Activated CD8-positive, alpha-beta memory T cell treated with anti-CD3 and anti-CD28 coated beads for 4 hours (primary cell): Measurements from ENCODE around the gene ADCY3.

Experiments
- DNase-seq, 2 donors: peaks; one replicate each; pipeline ENCODE4 v3.0.0-alpha.2; 2020; ENCODE audit warnings: low read depth in 2 of 2

Gene ADCY3

DNA sequence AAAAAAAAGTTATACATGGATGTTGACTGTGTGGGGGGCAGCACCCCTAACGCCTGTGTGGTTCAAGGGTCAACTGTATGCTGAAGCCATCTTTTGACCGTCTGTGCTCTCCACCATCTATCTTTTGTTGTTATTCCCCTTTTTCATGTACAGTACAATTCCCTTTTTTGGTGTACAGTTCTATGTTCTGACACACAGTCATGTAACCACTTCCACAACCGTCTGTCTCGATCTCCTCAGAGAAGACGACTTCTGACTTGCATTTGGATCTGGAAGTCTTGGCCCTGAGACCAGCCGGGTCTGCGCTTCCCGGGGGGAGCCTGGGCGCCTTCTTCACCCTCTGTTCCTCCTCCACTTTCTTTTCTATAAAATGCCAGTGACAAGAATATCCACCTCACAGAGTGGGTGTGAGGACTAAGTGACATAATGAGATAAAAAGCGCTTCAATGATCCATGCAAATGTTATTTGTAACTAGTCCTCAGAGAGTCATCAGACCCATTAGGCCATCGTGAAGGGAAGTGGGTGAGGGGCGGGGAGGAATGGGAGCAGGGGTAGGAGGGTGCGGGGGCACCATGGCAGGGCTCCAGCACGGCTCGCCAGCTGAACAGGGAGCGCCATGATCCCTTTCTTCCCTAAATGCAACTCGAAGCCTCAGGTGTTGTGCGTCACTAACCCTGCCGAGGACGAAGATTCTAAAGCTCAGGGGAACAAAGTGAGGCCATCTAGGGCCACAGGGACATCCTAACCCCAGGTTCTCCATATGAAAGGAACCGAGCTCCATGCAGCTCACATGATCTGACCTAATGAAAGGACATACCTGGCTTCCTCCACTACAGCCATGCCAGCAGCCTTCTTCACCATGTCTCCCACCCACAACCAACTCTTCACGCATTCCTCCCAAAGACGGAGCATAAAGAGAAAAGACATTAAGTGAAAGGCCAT is 16.6 kb downstream of the ADCY3 start:
- no peak for DNase-seq

DNA sequence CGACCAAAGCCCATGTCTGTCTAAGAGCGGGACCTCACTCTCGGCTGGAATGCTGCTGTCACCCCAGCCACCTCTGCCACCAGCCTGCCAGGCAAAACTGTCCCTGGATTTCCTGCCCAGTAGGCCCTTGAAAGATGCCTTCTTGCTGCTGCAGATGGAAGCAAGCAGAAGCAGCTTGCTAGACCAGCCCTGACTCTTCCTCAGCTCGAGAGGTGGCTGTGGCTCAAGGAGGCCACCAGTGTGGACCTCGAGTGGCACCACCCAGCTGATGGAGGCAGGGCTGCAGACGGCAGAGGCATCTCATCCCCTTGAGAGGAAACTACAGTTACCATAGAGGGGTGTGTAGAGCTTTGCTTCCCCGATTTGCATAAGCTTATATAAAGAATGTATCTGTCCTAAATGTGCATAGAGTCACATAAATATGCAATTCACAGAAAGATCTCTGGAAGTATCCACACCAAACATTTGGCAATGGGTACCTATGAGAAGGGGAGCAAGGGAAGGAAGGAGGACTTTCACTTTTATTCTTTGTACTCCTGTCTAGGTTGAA is 20.6 kb downstream of the ADCY3 start:
- no peak for DNase-seq

DNA sequence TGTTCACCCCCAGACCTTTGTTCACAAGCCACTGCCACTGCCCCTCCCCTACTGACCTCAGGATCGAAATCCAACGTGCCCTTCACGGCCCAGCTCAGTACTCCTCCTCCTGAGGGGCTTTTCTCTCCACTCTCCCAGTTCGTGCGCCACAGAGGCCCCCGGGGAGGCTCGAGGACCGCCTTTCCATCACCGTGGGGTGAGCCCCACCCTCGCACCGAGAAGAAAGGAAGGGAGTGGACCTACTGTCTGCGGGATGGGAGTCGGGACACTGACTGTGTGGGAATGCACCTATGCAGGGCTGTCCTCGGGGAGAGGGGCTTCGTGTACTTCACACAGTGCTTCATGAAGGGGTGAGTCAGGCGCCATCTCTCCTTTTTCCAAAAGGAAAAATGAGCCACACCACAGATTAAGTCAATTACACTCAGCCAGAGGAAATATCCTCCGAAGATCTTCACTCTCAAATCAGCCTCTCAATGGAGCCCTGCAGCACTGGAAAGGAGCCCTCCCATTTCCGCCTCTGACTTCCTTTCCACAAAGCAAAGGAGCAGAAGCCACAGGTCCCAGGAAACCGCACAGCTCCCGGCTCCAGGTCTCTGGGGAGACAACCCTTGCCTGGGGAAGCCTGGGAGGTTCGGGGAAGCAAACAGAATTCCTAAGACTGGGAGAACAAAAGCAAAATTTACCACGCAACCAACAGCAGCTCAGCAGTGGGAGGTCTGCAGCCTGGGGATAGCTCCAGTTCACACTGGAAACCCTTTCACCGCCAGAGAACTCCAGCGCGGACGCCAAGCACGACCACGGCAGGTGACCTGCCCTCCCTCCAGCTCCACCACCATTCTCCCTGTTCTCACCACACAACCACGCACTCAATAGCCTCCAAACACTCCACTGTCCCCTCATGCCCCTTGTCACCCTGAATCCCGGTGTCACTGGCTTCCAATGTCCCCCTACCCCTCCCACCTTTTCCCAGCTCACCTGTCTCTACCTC is 21.6 kb downstream of the ADCY3 start:
- no peak for DNase-seq

DNA sequence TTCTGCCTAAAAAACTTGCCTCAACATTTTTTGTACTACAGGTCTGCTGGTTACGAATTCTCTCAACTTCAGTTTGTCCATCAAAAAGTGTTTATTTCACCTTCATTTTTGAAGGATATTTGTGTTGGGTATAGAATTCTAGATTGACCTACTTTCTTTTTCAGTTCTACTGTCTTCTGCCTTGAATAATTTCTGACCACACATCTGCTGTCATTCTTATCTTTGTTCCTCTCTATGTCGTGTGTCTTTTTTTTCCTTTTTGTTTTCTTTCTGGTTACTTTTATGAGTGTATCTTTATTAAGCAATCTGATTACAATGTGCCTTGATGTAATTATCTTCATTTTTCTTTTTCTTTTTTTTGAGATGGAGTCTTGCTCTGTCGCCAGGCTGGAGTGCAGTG is 25.3 kb downstream of the ADCY3 start:
- no peak for DNase-seq

DNA sequence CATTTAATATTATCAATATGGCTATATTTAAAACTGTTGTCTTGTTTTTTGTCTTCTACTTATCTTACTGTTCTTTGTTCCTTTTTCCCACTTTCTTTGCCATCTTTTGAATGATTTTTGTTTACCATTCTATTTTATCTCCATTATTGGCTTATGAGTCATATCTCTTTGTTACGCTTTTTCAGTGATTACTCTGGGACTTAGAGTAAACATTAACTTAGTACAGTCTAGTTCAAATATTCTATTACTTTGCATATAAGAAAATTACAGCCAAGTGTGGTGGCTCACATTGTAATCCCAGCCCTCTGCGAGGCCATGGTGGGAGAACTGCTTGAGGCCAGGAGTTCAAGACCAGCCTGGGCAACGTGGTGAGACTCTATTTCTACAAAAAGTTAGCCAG is 26.1 kb downstream of the ADCY3 start:
- DNase-seq, result no peak

DNA sequence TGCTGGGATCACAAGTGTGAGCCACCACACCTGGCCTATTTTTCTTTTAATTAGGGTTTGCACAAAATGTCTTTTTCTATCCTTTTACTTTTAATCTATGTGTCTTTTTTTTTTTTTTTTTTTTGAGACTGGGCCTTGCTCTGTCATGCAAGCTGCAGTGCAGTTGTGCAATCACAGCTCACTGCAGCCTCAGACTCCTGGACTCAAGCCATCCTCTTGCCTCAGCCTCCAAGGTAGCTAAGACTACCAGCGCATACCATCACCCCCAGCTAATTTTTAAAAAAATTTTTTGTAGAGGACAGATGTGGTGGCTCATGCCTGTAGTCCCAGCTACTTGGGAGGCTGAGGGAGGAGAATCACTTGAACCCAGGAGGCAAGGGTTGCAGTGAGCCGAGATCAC is 27.1 kb downstream of the ADCY3 start:
- no peak for DNase-seq

DNA sequence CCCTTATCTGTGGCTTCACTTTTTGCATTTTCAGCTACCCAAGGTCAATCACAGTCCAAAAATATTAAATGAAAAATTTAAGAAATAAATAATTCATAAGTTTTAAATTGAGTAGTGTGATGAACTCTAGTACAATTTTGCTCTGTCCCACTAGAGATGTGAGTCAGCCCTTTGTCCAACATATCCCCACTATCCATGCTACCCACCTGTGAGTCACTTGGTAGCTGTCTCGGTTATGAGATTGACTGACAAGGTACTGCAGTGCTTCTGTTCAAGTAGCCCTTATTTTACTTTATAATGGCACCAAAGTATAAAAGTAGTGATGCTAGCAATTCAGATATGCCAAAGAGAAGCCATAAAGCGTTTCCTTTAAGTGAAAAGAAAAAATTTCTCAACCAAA is 28.8 kb downstream of the ADCY3 start:
- DNase-seq, result no peak

DNA sequence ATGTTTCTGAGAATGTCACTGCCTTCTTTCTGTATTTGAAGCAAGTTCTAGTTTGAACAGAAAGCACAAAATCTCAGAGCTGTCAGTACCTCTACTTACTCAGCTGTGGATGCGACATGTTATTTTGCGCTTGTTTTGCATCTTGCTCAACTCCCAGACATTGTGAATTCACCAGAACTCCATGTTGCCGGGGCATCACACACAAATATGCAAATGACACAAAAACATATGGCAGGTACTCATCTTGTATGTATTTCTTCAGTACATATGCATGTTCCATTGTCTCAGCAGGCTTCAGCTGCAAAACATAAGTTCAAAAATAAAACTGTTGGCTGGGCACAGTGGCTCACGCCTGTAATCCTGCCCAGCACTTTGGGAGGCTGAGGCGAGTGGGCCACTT is 30.8 kb downstream of the ADCY3 start:
- DNase-seq, result no peak

DNA sequence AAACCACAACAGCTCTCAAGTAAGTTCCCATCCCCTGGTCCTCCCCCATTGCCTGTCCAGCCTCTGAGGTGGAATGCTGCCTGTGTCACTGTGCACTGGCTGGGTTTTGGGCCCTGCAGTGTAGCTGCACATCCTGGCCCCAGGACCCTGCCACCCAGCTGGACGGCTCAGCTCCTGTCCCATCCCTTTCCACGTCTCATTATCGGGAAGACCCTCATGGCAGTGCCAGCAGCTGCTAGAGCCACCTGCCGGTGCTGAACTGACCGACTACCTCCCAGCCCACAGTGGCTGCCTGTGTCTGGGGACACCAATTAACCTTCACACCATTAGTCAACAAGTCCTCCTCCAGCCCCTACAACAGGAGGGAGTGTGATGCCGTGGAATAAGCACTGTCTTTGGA is 31.9 kb downstream of the ADCY3 start:
- DNase-seq, result no peak

DNA sequence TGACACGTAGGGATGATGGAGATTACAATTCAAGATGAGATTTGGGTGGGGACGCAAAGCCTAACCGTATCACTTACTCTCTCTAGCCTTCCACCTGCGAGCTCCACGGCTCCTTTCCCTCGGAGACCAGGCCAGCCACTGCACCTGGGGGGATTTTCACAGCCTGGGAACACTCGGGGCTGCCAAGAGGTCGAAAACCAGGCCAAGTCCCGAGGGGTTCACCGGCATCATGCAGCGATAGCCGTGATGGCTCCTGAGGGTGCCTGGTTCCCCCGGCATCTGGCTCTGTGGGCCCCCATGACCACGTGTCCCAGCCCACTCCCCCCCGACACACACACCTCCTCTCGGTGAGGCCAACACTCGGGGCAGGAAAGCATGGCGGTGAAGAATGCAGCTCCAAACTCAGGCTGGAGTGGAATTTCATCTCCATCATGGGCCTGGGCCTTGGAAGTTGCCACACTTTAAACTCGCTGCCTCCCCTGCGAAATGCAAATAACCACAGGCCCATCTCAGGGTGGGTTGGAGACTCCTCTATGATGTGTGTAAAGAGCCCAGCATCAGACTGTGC is 32.6 kb downstream of the ADCY3 start:
- no peak for DNase-seq

DNA sequence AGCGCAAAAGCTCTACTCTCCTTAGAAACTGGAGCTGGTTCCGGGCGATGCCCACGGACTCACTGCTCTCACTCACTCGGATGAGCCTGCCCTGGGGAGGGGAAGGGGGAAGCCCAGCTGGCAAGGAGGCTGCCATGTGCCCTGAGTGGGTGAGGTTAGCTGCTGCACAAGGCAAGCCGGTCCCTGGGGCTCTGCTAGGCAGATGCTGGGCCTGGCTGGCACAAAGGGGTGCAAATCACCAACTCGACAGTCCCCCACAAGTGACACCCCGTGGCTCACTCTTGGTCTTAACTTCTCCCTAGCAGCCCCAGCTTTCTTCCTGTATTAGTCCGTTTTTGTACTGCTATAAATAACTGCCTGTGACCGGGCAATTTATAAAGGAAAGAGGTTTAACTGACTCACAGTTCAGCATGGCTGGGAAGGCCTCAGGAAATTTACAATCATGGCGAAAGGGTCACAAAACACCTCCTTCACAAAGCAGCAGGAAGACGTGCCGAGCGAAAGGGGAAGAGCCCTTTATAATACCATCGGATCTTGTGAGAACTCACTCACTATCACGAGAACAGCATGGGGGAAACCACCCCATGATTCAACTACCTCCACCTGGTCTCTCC is 33.2 kb downstream of the ADCY3 start:
- DNase-seq, result no peak

DNA sequence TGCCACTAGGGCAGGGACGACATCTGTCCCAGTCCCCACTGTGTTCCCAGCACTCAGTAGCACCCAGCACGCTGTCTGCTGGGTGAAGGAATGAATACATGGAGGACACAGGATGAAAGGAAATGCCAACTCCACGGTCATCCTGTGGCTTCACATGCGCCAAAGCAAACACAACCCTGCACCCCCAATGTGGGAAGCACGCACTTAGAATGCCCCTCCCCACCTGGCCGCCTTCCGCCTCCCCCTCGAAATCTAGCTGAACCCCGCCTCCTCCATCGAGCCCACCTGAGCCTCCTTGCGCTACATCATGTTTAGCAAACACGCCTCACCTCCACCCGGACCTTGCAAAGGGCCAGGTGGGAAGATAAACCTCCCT is 33.9 kb downstream of the ADCY3 start:
- no peak for DNase-seq

DNA sequence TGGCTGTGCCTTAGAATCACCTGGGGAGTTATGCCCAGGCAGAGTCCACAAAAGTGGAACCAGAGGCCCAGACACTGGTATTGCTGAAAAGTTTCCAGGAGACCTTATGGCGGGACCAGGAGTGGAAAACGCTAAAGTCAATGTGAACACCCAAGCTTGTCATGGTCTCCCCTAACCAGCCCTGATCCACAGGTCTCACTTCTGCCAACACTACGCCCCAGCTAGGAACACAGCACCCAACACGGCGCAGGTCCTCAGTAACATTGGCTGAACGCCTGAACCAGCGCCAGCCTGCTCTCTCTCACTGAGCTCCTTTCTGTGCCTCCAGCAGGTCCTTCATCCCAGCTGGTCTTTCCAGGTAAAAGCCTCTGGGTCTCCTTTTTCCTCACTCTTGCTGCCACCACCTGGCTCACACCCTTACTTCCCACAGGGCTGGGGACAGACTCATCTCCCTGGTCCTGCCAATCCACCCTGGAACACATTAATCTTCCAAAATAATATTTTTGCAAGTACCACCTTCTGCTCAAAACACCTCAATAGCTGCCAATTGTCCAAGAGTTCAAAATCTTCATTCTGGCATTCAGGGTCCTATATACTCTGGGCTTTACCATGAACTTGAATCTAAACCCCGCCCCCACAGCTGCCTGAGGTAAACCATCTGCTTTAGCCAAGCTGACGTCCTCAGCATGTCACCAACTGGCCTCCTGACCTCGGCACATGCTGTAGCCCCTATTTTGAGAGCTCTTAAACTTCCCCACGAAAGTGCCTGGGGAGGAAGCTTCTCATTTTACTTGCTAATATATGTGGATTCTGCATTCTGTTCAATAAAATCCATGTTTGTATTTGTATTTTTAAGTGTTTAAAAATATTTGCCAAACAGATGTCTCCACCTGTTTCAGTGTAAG is 34.6 kb downstream of the ADCY3 start:
- DNase-seq, result no peak

DNA sequence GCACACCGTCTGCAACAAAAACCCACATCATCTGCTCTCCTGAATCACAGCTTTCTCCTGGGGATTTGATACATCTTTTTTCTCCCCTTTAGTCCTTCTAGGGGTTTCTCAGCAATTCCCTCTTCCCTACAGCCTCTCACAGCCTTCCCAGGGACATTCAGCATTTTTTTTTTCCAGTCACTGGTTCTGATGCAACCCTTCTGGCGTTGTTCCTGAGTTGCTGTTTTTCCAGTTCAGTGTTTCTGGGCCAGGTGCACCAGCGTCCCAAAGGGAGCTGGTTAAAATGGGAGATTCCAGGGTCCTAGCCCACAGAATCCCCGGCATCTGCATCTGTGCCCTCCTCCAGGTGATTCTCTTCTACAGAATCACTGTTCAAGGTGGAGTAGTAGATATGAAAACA is 36.1 kb downstream of the ADCY3 start:
- no peak for DNase-seq

DNA sequence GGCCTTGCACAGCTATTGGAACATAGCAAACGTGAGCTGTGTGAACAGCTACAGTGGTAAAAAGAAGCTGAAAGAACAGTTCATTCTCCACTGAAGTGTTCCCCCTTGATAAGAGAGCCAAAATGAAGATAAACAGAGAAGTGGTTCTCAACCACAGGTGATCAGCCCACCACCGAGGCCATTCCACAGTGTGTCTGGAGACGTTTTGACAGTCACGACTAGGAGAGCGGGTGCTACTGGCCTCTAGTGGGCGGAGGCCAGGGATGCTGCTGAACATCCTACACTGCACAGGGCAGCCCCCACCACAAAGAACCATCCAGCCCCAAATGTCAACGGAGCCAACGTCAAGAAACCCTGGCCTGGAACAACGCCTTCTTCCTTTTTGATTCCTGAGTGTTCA is 38.4 kb downstream of the ADCY3 start:
- DNase-seq, result no peak

DNA sequence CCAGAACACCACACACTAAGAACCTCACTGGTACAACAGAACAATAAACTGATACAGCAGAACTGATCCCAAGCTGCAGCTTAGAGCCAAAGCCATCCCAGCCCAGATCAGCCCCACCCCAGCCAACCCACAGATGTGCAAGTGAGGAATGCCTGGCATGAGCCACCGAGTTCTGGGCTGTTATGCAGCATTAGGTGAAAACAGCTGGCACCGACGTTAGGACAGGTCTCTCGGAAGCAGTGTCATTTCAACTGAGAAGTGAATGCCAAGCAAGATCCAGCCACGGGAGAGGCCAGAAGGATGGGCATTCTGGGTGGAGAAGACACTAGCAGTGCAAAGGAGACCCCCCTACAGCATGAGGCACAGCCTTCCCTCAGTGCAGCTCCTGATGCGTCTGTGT is 38.9 kb downstream of the ADCY3 start:
- DNase-seq, result no peak

DNA sequence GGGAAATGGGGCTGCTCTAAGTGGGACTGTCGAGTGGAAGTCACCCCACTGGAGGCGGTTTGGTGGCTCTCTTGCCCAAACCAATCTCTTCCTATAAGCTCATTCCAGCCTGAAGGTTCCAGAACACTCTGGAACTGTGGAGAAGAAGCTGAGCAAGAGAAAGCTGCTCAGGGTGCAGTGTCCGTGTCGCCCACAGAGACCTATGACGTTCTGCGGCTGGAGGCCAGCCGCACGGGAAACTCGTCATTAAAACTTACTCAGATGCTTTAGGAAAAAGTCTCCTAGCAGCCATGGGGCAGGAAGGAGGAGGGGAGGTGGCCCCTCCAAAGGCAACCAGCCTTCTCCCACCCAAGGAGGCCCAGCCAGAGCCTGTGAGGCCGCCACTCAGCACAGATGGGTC is 41.7 kb downstream of the ADCY3 start:
- no peak for DNase-seq

DNA sequence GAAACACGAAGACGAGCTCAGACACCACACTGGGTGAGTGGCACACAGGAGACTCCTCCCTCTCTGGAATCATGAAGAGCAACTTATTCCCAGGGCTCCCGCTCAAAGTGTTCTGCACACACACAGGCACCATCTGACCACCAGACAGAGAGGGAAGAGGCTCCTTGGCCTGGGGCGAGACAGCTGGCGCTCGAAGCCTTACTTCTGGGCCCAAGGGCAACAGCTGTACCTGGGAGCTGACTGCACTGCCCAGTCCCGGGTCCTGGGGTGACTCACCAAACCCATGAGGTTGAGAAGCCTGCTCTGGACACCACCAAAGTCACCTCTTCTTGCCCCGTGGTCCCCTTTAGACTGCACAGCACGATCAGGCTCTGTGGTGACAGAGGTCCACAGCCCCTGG is 42.4 kb downstream of the ADCY3 start:
- no peak for DNase-seq

DNA sequence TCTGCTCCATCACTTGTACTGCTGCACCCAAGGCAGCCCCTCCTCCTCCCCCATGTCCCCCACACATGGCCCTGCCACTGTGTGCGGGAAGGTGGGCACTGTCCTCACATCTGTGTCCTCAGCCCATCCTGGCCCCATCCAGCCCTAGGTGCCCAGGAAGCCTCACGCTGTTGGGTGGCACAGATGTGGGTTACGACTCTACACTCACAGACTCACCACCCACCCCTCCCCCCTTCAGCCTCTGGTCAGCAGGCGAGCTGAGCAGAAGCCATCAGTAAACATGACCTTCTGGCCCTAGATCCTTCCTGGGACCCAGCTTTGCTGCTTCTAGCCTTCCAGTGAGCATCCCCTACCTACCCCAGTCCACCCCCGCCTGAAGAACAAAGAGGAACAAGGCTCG is 43.0 kb downstream of the ADCY3 start:
- no peak for DNase-seq

DNA sequence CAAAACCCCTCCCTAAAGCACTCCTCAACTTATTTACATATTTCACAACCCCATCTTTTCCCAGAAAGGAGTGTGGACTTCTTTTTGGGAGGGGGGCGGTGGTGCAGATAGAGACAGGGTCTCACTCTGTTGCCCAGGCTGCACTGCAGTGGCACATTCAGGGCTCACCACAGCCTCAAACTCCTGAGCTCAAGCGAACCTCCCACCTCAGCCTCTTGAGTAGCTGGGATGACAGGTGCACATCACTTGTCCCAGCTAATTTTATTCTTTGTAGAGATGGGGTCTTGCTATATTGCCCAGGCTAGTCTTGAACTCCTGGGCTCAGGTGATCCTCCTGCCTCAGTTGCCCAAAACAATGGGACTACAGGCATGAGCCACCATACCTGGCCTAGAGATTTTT is 44.1 kb downstream of the ADCY3 start:
- no peak for DNase-seq

DNA sequence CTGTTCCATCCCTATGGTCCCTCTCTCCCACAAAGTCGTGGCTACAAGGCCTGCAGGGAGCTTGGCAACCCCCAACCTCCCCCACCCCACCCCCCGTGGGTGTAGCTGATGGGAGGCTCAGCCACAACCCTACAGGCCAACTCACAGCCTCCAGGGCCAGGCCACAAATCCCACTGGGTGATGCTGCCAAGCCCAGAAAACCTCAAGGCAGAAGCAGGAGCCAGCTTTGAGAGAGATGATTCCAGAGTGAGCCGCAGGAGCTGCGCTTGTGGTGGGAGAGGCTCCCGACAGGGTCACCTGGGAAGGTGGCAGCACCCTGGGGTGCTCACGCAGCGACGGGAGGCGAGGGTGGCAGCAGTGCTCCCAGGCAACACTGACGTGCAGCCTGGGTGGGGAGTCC is 44.8 kb downstream of the ADCY3 start:
- no peak for DNase-seq
